Measurements from ENCODE around the gene KHDC4.

DNA sequence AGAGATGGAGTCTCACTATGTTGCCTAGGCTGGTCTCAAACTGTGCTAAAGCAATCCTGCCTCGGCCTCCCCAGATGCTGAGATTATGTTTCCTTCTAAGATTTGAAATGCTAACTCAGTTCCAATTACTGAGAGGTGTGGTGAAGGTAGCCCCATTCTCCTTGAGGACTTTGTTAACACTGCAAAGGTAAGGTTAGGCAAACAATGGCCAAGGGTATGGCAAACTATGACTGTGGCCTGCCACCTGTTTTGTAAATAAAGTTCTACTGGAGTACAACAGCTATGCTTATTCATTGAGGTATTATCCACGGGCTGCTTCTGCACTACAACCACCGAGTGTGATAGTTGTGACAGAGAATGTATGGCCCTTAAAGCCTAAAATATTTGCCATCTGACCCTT, 13.5 kb downstream of the KHDC4 start:
- no peak for TF ChIP-seq CTCF (IDR thresholded peaks at IDR 0.05; ENCODE audit: poor library complexity)
- TF ChIP-seq EZH2 (IDR thresholded peaks at IDR 0.05; ENCODE audit: borderline replicate concordance) = no peak
- no peak for TF ChIP-seq EZH2phosphoT487 (IDR thresholded peaks at IDR 0.05; ENCODE audit: low read depth, severe bottlenecking, unreplicated experiment)

All from hepatocyte (in vitro differentiated cells).